K562 (cell line): ENCODE results near the gene MKS1. TPM values are rescaled to one million over a fixed set of nuclear protein-coding genes. Genes with fewer than 3 reads are reported as not detected.

Source experiments
- E2F3 ChIP-seq: fragments of 250-450 bp; sonication (Bioruptor Pico); IDR thresholded peaks from 2 replicates; pipeline ENCODE4 v1.4.0; 2020; ENCODE audit warnings: mild to moderate bottlenecking
- GABPB1 ChIP-seq: sonication (generic); formaldehyde crosslinking; IDR thresholded peaks from 2 replicates; pipeline ENCODE4 v1.8.0; 2022; ENCODE audit warnings: mild to moderate bottlenecking, missing genetic modification reagents
- HDAC8 ChIP-seq: fragments of 450-650 bp; IDR thresholded peaks from 2 replicates; pipeline ENCODE4 v1.6.1; 2016; ENCODE audit warnings: mild to moderate bottlenecking, missing genetic modification characterization, moderate library complexity, missing compliant biosample characterization
- MBD2 ChIP-seq: sonication (generic); IDR thresholded peaks from 2 replicates; pipeline ENCODE4 v1.6.1; 2016; ENCODE audit warnings: low read depth, borderline replicate concordance
- MYBL2 ChIP-seq, 2 experiments: fragments of 450-650 bp in 1 of 2; sonication (generic) in 1 of 2; formaldehyde crosslinking in 1 of 2; IDR thresholded peaks; 2 replicates each; pipeline versions ENCODE4 v1.6.1 to v1.8.1; 2017 to 2022; ENCODE audit warnings: borderline replicate concordance in 1 of 2, inconsistent platforms in 1 of 2, low read depth in 1 of 2, mild to moderate bottlenecking in 1 of 2, missing genetic modification reagents in 1 of 2, moderate library complexity in 1 of 2
- PHTF2 ChIP-seq: fragments of 250-450 bp; sonication (Bioruptor Pico); IDR thresholded peaks from 2 replicates; pipeline ENCODE4 v1.5.0; 2021; ENCODE audit warnings: mild to moderate bottlenecking
- PTRF ChIP-seq: fragments of 450-650 bp; IDR thresholded peaks from 2 replicates; pipeline ENCODE4 v1.6.1; 2016; ENCODE audit warnings: mild to moderate bottlenecking, missing genetic modification characterization, missing compliant biosample characterization
- SMARCA4 ChIP-seq: fragments of 450-650 bp; IDR thresholded peaks from 2 replicates; pipeline ENCODE4 v1.6.1; 2016
- SMC3 ChIP-seq: conservative IDR thresholded peaks from 2 replicates; pipeline ENCODE4 v1.6.1; 2011; ENCODE audit warnings: low read depth, low read length, improper control_type of control experiment; ENCODE audit not compliant: insufficient read depth
- SP2 ChIP-seq: IDR thresholded peaks from 2 replicates; pipeline ENCODE4 v1.6.1; 2011; ENCODE audit warnings: mild to moderate bottlenecking, low read depth, low read length, moderate library complexity; ENCODE audit not compliant: poor library complexity, severe bottlenecking; ENCODE audit errors: extremely low read depth
- ZNF239 ChIP-seq: fragments of 250-450 bp; sonication (Bioruptor Pico); IDR thresholded peaks from 2 replicates; pipeline ENCODE4 v1.4.0; 2020; ENCODE audit warnings: mild to moderate bottlenecking
- polyA plus RNA-seq, 8 experiments: library from polyadenylated mRNA; depleted of rRNA in 4 of 8; stranded (reverse) in 5 of 8; unstranded in 3 of 8; fragments of >200 nt; fragmentation: Nextera tagmentation in 2 of 8; fragmentation: Illumina TruSeq in 1 of 8; extraction: Ambion mirVana in 2 of 8; extraction: Trizol in 1 of 8; gene quantifications; 2 replicates each; pipeline versions ENCODE4 v1.2.1 to v1.2.3, GENCODE V29; 2011 to 2014; ENCODE audit warnings: inconsistent platforms in 1 of 8, missing spikeins in 1 of 8
- total RNA-seq, 7 experiments: library from RNA; depleted of rRNA in 6 of 7; stranded (reverse); fragments of >200 nt in 6 of 7; fragmentation: Illumina TruSeq in 2 of 7; extraction: Trizol in 2 of 7; gene quantifications; 2 replicates each; pipeline versions ENCODE4 v1.2.1 to v1.2.3, GENCODE V29; 2011 to 2021; ENCODE audit warnings: low replicate concordance in 1 of 7
- TF ChIP-seq, protein P1 (sequence below), 2 experiments: IDR thresholded peaks; 2 replicates each; pipeline ENCODE4 v1.6.1; 2012; ENCODE audit warnings: improper control_type of control experiment in 2 of 2, low read depth in 2 of 2, low read length in 2 of 2, borderline replicate concordance in 1 of 2
- TF ChIP-seq, protein P2 (sequence below): fragments of 250-450 bp; sonication (Bioruptor Pico); IDR thresholded peaks from 2 replicates; pipeline ENCODE4 v1.4.0; 2020

Gene MKS1
- total and polyA plus RNA-seq, 9 of the 15 experiments (the other 6 are each of a cell fraction or from before 2014, with no cell fraction given) = 16.3 to 31.0 (median 25.9) TPM

DNA sequence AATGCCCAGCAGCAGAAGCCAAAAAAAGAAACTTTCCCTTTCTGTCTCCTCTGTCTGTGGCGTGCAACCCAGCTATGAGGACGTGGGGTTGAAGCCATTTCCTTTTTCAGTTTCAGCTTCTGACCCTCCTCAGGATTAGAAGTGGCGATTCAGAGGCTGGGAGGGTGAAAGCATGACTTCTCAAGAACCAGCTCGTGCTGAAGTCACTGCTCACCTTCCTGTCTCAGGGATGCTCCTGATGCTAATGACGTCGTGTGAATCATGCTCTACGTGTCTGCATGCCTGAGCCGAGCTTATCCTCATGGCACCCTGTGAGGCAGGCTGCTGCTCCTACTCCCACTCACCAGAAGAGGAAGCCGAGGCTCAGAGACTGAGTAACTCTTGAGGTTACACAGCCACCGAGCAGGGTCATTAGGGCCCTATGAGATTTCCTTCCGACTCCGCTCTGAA, 13.7 kb upstream of the MKS1 start (continued):
- TF ChIP-seq ZNF239 (CRISPR knock-in tag) (no peak), PHTF2 (no peak), PTRF (no peak), SP2 (no peak), GABPB1 (CRISPR knock-in tag) (peak; percentile 63), HDAC8 (tag) (no peak), SMC3 (no peak), E2F3 (CRISPR knock-in tag) (no peak), MBD2 (no peak), MYBL2 (IDR thresholded peaks at IDR 0.05; ENCODE audit: low read depth) (no peak), MYBL2 (CRISPR knock-in tag; IDR thresholded peaks at IDR 0.05; ENCODE audit: borderline replicate concordance) (no peak), SMARCA4 (0 out of 2 replicates have a peak, but pooled peaks have one; percentile 29)
- TF ChIP-seq, protein P1, sequence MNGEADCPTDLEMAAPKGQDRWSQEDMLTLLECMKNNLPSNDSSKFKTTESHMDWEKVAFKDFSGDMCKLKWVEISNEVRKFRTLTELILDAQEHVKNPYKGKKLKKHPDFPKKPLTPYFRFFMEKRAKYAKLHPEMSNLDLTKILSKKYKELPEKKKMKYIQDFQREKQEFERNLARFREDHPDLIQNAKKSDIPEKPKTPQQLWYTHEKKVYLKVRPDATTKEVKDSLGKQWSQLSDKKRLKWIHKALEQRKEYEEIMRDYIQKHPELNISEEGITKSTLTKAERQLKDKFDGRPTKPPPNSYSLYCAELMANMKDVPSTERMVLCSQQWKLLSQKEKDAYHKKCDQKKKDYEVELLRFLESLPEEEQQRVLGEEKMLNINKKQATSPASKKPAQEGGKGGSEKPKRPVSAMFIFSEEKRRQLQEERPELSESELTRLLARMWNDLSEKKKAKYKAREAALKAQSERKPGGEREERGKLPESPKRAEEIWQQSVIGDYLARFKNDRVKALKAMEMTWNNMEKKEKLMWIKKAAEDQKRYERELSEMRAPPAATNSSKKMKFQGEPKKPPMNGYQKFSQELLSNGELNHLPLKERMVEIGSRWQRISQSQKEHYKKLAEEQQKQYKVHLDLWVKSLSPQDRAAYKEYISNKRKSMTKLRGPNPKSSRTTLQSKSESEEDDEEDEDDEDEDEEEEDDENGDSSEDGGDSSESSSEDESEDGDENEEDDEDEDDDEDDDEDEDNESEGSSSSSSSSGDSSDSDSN (IDR thresholded peaks at IDR 0.05; ENCODE audit: borderline replicate concordance in 1 of 2, low read depth in 2 of 2, low read length in 2 of 2) = peak in 1 of 2 experiments; percentile 48; a peak in 1 of 4 replicates
- TF ChIP-seq, protein P2, sequence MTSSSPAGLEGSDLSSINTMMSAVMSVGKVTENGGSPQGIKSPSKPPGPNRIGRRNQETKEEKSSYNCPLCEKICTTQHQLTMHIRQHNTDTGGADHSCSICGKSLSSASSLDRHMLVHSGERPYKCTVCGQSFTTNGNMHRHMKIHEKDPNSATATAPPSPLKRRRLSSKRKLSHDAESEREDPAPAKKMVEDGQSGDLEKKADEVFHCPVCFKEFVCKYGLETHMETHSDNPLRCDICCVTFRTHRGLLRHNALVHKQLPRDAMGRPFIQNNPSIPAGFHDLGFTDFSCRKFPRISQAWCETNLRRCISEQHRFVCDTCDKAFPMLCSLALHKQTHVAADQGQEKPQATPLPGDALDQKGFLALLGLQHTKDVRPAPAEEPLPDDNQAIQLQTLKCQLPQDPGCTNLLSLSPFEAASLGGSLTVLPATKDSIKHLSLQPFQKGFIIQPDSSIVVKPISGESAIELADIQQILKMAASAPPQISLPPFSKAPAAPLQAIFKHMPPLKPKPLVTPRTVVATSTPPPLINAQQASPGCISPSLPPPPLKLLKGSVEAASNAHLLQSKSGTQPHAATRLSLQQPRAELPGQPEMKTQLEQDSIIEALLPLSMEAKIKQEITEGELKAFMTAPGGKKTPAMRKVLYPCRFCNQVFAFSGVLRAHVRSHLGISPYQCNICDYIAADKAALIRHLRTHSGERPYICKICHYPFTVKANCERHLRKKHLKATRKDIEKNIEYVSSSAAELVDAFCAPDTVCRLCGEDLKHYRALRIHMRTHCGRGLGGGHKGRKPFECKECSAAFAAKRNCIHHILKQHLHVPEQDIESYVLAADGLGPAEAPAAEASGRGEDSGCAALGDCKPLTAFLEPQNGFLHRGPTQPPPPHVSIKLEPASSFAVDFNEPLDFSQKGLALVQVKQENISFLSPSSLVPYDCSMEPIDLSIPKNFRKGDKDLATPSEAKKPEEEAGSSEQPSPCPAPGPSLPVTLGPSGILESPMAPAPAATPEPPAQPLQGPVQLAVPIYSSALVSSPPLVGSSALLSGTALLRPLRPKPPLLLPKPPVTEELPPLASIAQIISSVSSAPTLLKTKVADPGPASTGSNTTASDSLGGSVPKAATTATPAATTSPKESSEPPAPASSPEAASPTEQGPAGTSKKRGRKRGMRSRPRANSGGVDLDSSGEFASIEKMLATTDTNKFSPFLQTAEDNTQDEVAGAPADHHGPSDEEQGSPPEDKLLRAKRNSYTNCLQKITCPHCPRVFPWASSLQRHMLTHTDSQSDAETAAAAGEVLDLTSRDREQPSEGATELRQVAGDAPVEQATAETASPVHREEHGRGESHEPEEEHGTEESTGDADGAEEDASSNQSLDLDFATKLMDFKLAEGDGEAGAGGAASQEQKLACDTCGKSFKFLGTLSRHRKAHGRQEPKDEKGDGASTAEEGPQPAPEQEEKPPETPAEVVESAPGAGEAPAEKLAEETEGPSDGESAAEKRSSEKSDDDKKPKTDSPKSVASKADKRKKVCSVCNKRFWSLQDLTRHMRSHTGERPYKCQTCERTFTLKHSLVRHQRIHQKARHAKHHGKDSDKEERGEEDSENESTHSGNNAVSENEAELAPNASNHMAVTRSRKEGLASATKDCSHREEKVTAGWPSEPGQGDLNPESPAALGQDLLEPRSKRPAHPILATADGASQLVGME (CRISPR knock-in tag) = peak; percentile 68; the same call in 1 of the 2 replicates
